NCI-H2107 (cell line): ENCODE measurements around the gene WNK3.

Experiments used
- DNase-seq: peaks from one replicate; lab custom pipeline; 2025; lab: John Stamatoyannopoulos, UW

The WNK3 gene

DNA sequence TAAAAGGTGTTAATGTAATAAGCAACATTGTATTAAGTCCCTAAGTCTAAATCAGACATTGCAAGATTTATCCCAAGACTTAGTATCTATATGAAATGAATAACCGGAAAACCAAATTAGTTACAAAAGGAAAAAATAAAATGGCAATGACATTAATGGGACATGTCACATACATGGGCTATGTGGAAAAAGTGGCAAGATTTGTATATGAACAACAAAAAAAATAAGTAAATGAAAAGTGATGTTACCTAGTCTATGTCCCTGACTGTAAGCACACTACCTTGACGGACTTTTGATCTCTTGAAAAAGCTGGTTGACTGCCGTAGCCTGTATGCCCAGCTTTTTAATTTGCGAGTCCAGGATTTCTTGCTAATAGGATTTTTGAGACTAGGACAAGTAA lies 119.3 kb downstream of the WNK3 start:
- no peak for DNase-seq

- DNase-seq: no peak
Measured at GRCh38 chrX:54237014-54237413, 120.8 kb downstream of the WNK3 start.

- DNase-seq: no peak
Measured at GRCh38 chrX:54230435-54231148, 127.3 kb downstream of the WNK3 start.

DNA sequence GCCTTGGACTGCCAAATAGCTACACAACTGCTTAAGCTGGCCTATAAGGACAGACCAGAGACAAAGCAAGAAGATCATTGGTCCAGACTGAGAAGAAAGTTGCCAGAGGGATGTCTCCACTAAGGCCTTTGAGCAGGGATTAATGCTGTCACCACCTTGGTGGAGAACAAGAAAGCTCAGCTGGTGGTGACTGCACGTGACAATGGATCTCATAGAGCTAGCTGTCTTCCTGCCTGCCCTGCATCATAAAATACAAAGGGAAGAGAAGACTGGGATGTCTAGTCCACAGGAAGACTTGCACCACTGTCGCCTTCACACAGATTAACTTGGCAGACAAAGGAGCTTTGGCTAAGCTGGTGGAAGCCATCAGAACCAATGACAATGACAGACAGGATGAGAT lies 134.3 kb downstream of the WNK3 start:
- DNase-seq: no peak

GRCh38 chrX:54213603-54214002 lies 144.2 kb downstream of the WNK3 start:
- no peak for DNase-seq

GRCh38 chrX:54208531-54208930 lies 149.3 kb downstream of the WNK3 start:
- no peak for DNase-seq

DNA sequence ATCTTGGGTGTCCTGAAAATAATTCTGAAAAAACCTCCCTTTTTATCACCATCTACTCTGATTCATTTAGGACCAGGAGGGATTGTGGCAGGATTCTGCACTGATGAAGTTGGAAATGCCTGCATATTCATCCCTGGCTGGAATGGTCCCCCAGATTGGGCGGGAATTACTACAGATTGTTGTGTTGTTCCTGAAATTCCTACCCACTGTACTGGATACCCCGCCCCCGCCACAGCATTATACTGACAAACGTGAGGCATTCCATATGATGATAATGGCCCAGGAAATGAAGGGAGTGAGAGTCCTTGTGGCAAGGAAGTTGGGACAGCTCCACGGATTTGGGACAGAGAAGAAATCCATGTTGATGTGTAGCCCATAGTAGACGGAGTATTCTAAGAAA lies 159.6 kb downstream of the WNK3 start:
- DNase-seq: no peak

DNA sequence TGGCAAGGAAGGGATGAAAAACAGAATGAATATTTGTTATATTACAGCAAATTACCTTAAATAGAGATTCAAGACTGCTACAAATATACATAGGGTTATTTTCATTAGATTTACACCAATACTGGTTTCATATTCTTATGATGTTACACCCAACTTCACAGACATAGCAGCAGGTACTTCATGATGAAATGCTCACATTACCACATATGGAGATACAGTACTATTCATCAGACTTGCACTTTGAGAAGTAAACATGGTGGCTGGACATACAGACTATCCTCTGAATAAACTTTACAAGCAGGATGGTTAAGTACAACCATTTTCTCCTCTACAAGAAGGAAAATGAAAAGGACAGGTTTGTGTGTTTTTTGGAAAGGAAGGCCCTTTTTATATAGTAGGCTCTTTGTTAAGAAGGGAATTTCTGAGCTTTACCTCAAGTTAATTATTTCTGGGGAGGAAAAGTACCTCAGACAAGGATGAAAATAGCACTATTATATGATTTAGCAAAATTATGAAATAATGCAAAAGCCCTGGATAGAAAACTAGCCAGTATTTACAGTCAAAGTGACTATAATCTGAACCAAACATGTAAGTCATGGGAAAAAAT lies 162.8 kb downstream of the WNK3 start:
- DNase-seq: no peak

- no peak for DNase-seq
Measured at GRCh38 chrX:54193085-54193821, 164.6 kb downstream of the WNK3 start.

DNA sequence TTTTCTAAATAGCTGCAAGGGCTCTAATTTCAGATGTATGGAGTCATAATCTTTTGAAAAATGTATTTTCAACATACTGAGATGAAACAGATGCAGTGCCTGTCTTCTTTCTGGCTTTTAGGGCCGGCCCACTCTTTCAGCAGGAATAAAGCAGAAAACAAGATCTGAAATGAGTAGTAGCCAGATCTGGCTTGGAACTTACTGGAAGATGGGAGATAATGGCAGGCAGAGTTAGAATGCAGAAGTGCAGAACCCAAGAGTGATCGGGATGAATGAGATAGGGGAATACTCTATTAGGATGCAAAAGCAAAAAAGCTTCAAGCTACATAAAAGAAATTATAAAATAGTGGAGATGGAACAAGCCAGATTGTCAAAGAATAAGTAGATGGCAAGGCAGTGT lies 173.4 kb downstream of the WNK3 start:
- DNase-seq: no peak

DNA sequence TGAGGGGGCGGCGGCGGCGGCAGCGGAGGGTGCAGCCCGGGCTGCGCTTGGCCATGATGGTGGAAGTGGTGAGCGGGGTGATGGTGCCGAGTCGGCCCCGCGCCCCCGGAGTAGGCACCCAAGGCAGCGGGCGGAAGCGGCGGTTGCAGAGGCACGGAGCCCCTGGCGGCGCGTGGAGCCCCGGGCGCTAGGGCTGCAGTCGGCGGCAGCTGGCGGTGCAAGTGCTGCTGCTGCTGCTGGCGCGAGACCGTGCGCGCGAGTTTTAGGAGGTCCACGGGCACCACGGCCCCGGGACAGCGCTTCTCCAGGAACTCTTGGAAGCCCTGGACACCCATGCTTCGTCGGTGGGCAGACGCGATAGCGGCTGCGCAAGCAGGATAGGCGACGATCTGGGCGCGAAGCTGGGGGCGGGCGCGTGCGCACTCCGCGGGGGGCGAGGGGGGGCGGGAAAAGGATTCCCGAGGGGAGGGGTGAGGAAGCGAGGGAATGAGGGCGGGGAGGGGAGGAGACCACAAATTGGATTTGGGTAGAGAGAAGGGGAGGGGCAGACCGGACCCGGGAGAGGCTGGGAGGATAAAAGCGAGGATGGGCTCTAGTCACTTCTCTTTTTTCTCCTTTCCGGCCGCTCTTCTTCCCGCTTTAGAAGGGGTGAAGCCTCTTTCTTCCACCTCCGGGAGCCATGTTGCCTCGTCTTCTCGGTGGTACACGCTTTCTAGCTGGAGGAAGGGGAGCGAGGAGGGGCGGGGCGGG lies 174.8 kb downstream of the WNK3 start, which contains the start of gene FAM120C:
Gene FAM120C, minus strand, starts transcription at position 391 of the 750 bp plus-strand sequence. Its CDS starts 56 bp downstream, at position 335.
- DNase-seq: peak; percentile 55

GRCh38 chrX:54182194-54182863 lies 175.5 kb downstream of the WNK3 start:
- DNase-seq: peak; percentile 36

- DNase-seq: no peak
Measured at GRCh38 chrX:54181202-54181953, 176.5 kb downstream of the WNK3 start.

DNA sequence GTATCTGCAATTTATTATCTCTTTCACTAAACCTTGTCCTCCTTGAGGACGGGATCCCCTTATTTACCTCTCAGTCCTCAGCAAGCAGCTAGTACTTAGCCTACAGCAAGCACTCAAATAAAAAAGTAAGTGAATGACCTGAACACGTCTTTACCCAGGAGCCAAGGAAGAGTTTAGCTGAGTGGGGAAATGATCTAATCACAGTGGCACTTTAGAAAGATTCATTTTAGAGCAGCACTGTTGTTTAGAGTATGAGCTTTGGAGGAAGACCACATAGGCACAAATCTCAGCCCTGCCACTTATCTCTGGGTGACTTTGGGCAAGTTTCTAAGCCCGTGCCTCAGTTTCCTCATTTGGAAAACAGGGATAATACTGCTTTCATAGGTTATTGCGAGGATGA lies 177.4 kb downstream of the WNK3 start:
- DNase-seq: no peak

DNA sequence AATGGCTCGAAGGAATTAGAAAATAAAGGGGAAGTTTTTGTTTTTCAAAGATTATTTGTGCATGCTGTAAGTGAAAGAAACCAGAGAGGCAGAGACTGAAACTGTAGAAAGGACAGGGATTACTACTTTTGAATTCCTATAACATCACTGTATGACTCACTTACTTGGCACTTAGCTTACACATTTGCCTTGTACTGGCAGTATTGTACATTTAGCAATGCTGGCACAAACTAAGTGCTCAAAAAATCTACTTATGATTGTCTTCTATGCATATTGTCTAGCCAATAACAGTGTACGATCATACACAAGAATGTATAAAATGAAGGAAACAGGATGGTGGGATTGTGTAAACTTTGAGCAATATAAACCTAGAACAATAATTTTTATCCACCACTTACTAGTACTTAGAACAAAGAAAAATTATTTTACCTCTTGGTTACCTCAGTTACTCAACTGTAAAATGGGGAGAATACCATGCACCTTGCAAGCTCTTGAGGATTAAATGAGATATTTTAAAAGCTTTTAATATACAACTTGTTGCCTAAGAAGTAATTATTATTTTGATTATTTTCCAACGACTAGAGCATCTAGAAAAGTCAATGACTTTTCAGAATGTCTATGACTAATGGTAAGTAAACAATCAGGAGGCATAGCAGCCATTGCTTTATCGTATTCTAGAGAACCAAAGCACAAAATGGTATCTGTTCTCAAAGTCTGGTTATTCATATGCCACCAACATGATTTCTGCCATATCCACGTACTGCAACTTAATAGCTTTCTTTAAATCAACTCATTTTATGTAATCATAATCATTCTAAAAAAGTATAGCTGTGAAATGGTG lies 179.5 kb downstream of the WNK3 start:
- DNase-seq: no peak

GRCh38 chrX:54177306-54177705 lies 180.5 kb downstream of the WNK3 start:
- DNase-seq: no peak

DNA sequence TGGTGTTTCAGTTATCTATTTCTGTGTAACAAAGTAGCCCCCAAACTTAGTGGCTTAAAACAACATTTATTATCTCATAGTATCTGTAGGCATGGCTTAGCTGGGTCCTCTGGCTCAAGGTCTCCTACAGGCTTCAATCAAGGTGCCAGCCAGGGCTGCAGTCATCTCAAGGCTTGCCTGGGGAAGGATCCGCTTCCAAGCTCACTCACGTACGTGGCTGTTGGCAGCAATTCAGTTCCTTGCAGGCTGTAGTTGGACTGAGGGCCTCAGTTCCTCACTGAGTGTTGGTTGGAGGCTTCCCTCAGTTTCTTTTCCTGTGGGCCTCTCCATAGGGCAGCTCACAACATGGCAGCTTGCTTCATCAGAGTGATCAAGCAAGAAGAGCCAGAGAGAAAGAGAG lies 184.1 kb downstream of the WNK3 start:
- DNase-seq: no peak

DNA sequence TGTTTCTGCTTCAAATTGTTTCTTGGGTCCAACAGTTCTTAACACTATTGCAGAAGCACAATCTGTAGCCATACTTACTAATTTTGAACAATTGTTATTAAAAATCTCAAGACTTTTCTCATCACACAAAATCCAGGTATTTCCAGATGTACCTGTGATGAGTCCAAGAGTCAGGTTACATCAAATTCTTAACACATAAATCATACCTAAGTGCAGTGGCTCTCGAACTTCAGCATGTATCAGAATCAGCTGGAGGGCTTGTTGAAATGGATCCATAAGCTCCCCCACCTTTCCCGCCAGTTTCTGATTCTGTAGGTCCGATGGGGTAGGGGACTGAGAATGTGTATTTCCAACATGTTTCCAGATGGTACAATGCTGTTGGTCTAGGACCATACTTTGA lies 185.4 kb downstream of the WNK3 start:
- DNase-seq: no peak

DNA sequence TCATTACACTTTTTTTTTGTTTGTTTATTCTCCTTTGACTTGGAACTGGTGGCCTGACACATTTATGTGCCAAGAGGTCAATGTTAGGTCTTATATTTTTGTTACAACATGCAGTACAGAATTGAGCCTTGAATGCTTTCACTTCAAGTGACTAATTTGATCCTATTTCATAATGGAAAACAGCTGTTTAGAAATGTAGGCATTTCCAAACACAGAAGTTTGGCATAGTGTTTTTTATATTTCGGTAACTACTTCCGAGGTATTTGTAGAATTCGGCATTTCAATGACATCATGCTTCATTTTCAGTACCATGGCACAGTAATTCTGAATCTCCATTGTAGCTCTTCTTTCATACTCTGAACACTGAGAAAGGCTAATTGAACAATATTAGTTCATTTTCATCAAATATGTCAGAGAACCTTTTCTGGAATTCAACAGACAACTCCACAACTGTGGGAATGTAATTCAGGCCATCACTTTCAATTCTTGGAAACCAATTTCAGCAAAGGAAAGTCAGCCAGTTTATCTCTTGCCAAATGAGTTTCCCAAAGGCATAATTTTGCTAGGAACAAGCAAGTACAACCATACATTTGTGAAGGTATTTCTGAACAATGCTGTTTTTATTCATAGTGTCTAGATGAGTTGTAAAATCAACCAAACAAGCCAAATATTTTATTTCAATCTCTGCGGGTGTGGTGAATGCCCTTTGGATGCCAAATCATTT lies 186.2 kb downstream of the WNK3 start:
- no peak for DNase-seq

DNA sequence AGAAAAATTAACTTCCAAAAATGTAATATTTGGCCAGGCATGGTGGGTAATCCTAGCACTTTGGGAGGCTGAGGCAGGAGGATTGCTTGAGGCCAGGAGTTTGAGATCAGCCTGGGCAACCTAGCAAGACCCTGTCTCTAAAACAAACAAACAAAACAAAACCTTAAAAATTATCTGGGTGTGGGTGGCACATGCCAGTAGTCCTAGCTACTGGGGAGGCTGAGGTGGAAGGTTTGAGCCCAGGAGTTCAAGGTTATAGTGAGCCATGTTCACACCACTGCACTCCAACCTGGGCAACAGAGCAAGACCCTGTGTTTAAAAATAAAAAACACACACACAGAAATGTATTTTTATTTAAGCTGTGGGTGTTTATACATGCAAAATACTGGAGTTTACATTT lies 186.8 kb downstream of the WNK3 start:
- no peak for DNase-seq
